Measurements from ENCODE around the gene WNT7A.

Gene WNT7A

GRCh38 chr3:13770170-13771169 is 109.4 kb downstream of the WNT7A start:
- DNase-seq (ENCODE audit: low read depth in 2 of 2), result no peak

GRCh38 chr3:13769422-13769821 is 110.4 kb downstream of the WNT7A start:
- no peak for DNase-seq (ENCODE audit: low read depth in 2 of 2)

- DNase-seq (ENCODE audit: low read depth in 2 of 2), result no peak
Measured at GRCh38 chr3:13768453-13768852, 111.4 kb downstream of the WNT7A start.

- DNase-seq (ENCODE audit: low read depth in 2 of 2), result no peak
Measured at GRCh38 chr3:13767896-13768295, 112.0 kb downstream of the WNT7A start.

- DNase-seq (ENCODE audit: low read depth in 2 of 2), result no peak
Measured at GRCh38 chr3:13767030-13767429, 112.8 kb downstream of the WNT7A start.
